ENCODE data around the gene RELL1.

The RELL1 gene

GRCh38 chr4:37686373-37687193, at the start of gene RELL1:
RELL1 (minus strand) TSS chr4:37686376; CDS start chr4:37686287, 89 bp downstream.
- DNase-seq, result peak; percentile 99

GRCh38 chr4:37735578-37735977, 49.4 kb upstream of the RELL1 start:
- DNase-seq, result no peak

GRCh38 chr4:37734989-37735388, 48.8 kb upstream of the RELL1 start:
- no peak for DNase-seq

- no peak for DNase-seq
These were observed 47.2 kb upstream of the RELL1 start for GRCh38 chr4:37733240-37733867.

- no peak for DNase-seq
These were observed 46.5 kb upstream of the RELL1 start for GRCh38 chr4:37732526-37733186.

GRCh38 chr4:37729649-37730004, 43.5 kb upstream of the RELL1 start:
- no peak for DNase-seq

GRCh38 chr4:37728064-37728463, 41.9 kb upstream of the RELL1 start:
- no peak for DNase-seq

GRCh38 chr4:37727635-37728034, 41.5 kb upstream of the RELL1 start:
- no peak for DNase-seq

GRCh38 chr4:37726666-37727065, 40.5 kb upstream of the RELL1 start:
- no peak for DNase-seq

- DNase-seq, result no peak
These were observed 39.5 kb upstream of the RELL1 start for GRCh38 chr4:37725718-37726117.

- no peak for DNase-seq
These were observed 36.9 kb upstream of the RELL1 start for GRCh38 chr4:37723067-37723466.

GRCh38 chr4:37721995-37722638, 35.9 kb upstream of the RELL1 start:
- no peak for DNase-seq

- DNase-seq, result no peak
These were observed 32.8 kb upstream of the RELL1 start for GRCh38 chr4:37719021-37719420.

- DNase-seq, result no peak
These were observed 31.4 kb upstream of the RELL1 start for GRCh38 chr4:37717576-37717975.

GRCh38 chr4:37715889-37716402, 29.8 kb upstream of the RELL1 start:
- DNase-seq, result no peak

GRCh38 chr4:37710491-37710890, 24.3 kb upstream of the RELL1 start:
- DNase-seq, result no peak

GRCh38 chr4:37706032-37706431, 19.9 kb upstream of the RELL1 start:
- DNase-seq, result no peak

GRCh38 chr4:37705571-37705970, 19.4 kb upstream of the RELL1 start:
- DNase-seq, result no peak

- DNase-seq, result no peak
These were observed 13.8 kb upstream of the RELL1 start for GRCh38 chr4:37699868-37700481.

- DNase-seq, result no peak
These were observed 11.4 kb upstream of the RELL1 start for GRCh38 chr4:37697566-37697965.

GRCh38 chr4:37693450-37694190, 7.4 kb upstream of the RELL1 start:
- DNase-seq, result no peak

- no peak for DNase-seq
These were observed 6.9 kb upstream of the RELL1 start for GRCh38 chr4:37693030-37693429.
